GM15510 (cell line): ENCODE data around the gene SLC44A1.

ENCODE experiments used
- POLR2A ChIP-seq: IDR thresholded peaks from 3 replicates; pipeline ENCODE4 v1.6.1; 2011; ENCODE audit warnings: borderline replicate concordance; ENCODE audit not compliant: insufficient read length; ENCODE audit errors: extremely low read depth

Gene SLC44A1

DNA sequence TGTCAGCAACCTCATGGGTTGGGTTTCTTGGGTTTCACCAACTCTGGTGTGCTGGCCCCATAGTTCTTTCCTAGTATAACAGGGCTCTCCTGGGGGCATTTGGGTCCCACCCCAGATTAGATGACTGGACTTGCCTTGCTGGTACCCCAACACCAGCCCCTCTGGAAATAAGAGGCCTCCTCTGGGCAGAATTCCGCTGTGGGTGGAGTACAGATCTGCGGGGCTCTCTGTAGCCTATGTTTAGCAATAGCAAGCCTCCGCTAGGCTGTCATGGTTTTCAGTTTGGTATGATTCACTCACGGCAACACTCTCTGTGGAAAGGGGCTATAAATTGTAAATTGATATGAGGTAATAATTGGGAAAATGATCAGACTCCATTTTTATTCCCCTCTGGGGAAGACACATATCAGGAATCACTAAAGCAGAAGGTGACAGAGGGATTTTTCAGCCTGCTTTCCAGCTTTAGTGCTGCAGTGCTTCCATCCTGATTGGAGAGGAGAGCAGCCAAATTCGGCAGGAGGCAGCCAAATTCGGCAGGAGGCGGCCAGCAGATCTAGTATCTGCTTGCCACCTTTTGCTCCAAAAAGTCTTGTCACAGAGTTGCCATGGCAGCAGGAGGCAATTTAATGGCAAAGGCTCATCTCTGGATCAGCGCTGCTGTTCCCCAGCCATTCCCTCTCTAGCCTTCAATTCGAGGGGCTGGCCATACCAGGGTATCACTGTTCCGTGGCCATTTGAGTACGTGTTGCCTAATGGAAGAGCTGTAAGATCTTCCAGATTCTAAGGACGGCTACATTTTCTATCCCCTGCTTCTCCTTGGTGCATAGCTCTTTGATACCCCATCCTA lies 84.6 kb downstream of the SLC44A1 start:
- TF ChIP-seq POLR2A = no peak

DNA sequence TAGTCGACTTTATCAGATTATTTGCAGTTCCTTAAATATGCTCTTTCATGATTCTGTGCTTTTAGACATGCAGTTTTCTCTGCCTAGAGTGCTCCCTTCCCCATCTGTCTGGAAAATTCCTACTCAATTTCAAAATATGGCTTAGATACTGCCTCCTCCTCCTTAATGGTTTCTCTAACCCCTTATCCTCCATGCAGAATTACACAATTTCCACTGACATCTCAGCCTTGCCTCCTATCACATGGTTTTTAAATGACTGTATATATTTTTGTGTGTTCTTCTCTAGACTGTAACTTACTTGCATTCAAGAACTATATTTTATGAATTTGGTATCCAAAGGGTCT lies 85.2 kb downstream of the SLC44A1 start:
- TF ChIP-seq POLR2A = no peak

DNA sequence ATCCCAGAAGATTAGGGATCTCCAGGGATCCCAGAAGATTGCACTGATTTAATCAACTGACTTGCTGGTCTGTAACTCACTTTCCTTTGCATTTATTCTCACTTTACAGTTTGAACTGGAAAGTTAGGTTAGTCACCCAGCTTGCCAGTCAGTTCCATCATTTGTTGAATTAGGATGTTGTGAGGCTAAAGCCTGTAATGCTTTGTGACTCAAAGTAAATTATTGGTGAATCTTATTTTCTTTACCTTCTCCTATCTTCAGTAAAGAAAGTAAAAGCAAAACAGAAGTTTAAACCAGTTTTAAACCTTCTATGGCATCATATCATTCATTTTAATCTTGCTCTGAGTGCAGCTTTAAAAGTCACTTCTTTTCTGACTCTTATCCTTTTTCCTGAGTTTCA lies 85.8 kb downstream of the SLC44A1 start:
- no peak for TF ChIP-seq POLR2A

DNA sequence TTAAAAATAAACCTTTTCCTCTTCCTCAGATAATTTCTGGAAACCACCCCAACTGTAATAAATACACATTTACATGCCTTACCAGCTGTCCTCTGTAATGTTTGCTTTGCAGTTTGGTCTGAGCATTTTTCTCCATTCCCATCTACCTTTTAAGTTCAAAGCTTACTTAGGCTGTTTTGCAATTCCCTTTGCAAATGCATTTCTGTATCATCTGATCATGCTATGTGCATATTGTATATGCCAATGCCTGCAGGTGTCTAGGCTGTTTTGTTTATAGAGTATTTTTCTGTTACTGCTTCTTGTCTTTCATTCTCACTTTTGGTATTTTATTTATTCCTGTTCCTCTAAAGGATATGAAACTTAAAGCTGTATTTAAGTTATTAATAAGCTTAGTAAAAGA lies 86.3 kb downstream of the SLC44A1 start:
- TF ChIP-seq POLR2A = no peak

DNA sequence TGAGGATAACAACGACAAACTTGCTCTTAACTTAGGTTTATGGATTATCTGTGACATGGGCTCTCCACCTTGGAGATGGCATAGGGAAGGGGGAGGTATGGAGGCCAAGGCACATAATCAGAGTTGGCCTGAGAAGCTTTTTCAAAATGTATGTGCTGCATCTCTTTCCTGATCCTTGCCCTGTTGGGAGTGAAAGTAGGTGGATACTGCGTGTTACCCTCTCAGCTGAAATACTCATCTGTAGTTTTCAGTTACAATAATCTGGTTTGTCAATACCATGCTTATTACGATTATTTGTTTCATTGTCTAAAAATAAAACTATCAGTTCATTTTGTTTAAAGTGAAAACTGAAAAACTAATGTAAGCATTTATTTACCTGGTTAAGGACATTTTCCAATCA lies 86.7 kb downstream of the SLC44A1 start:
- no peak for TF ChIP-seq POLR2A

DNA sequence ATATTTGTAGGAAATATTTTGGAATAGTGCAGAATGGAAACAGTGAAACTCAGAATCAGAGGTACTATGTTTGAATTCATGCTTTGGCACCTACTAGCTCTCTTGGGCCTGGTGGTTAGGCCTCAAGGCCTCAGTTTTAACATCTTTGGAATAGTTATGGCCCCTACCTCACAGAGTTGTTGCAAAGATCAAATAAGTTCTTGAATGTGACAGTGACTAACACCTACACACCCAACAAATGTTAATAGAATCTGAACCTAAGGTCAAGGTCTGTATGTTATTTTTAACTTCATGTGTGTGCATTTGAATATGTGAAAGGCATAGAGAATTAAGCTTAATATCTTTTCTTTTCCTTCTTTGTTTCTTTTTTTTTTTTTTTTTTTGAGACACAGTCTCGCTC lies 87.3 kb downstream of the SLC44A1 start:
- no peak for TF ChIP-seq POLR2A

DNA sequence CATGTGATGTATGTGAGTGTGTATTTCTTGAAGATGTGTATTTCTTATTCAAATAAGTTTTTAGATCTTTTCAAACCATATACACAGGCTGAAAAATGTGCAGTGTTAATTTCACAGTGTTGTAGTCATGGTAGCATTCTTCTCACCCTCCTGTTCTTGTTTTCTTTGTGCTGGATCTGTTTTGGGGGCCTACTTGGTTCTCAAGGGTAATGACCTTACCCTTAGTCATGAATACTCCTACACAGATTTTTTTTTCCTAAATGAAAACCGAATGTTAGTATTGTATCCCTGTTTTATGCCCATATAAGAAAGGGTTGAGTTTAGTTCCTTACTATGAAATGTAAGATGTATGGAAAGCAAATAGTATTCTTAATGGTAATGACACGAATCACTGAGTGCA lies 88.0 kb downstream of the SLC44A1 start:
- no peak for TF ChIP-seq POLR2A

DNA sequence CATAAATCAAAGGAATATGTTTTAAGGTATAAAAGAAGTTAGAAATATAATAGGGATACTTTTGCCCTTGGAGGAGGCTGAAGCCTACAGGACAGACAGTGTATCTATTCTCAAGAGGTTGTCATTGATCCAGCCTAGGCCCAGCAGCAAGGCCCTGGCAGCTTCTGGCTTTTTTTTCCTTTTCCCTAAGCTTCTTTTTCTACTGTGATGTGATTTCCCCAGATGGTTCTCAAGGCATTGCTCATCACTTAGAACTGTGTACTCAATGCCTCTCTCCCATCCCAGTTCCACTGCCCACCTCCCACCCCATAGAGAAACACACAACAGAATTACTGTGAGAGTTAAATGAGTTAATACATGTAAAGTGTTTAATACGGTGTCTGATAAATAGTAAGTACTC lies 88.6 kb downstream of the SLC44A1 start:
- no peak for TF ChIP-seq POLR2A

DNA sequence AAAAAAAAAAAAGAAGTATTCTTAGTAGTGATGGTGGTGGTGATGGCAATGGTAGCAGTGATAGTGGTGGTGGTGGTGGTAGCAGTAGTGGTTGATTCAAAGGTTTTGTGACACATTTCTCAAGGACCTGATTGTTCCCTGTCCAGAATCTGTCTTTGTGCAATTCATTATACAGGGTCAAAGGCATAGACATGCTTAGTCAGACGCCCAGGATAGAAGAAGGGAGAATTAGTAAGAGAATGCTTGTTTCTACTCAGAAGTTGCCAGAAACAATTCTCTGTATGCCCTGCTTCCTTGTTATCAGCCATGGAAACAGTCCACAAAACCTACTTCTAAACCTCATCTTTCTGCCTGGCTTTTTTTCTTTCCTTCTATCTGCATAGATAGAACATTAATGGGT lies 89.4 kb downstream of the SLC44A1 start:
- TF ChIP-seq POLR2A = no peak

DNA sequence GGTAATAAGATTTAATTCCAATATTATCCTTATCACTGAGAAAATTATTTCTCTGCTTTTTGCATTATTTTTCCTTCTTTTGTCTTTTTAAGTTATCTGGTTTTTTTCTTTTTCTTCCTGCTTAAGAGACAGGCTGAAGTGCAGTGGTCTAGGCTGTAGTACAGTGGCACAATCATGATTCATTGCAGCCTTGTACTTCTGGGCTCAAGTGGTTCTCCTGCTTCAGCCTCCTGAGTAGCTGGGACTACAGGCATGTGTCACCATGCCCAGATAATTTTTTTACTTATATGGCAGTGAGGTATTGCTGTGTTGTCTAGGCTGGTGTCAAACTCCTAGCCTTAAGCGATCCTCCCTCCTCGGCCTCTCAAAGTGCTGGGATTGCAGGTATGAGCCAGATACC lies 93.9 kb downstream of the SLC44A1 start:
- TF ChIP-seq POLR2A = no peak

DNA sequence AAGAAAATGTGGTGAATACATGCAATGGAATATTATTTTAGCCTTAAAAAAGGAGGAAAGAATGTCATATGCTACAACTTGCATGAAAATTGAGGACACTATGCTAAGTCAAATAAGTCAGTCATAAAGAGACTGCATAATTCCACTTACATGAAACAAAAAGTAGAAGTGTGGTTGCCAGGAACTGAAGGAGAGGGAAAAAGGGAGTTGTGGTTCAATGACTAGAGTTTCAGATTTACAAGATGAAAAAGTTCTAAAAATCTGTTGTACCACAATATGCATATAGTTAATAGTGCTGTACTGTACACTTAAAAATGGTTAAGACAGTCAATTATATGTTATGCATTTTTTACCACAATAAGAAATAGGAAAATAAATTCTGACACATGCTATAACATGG lies 95.4 kb downstream of the SLC44A1 start:
- TF ChIP-seq POLR2A = no peak

DNA sequence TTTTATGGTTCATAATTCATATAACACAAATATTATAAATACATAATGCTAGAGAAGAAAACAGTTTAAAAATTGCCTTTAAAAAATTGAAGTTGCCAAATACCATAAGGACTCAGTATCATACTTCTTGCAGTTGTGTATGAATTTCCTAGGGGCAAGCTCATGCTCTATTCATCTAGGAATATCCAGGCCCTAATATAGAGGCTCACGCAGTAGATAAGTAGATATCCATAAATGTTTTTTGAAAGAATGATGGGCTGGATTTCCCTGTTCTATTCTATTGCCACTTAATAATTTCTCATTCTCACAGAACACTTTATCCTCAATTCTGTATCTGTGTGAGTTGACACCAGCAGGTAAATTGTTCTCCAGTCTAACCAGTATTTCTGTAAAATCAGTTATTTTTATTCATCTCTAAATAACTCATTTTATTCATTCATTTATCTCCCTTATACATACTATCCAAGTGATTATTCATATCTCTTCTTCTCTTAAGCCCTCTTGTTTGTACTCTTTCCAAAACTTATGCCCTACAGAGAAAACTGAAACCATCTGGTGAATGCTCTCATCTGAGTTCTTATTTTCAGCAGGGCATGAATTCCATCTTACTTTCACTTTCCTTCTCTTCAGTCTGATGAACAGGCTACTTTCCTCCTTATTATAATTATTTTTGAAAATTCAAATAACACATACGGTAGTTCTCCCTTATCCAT lies 97.1 kb downstream of the SLC44A1 start:
- no peak for TF ChIP-seq POLR2A

DNA sequence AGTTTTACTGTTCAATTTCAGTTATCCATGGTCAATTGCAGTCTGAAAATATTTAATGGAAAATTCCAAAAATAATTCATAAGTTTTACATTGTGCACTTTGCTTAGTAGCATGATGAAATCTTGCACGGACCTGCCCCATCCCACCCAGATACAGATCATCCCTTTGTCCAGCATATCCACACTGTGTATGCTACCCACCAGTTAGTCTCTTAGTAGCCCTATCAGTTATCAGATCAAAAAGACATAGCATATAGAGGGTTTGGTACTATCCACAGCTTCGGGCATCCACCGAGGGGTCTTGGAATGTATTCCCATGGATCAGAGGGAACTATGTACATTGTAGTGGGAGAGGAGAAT lies 97.7 kb downstream of the SLC44A1 start:
- TF ChIP-seq POLR2A = no peak

DNA sequence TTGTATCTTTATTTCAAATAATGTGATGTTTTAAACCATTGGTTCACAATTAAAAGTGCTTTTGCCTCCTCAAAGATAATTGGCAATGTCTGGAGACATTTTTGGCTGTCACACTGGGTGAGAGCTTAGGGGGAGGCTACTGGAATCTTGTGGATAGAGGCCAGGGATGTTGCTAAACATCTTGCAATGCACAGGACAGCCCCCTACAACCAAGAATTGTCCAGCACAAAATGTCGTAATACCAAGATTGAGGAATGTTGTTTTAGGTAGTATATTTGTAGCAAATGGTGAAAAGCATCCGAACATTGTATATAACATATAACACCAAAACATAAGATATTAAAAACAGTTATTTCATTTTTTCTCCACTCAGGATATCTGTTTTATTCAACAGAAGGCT lies 99.8 kb downstream of the SLC44A1 start:
- no peak for TF ChIP-seq POLR2A

DNA sequence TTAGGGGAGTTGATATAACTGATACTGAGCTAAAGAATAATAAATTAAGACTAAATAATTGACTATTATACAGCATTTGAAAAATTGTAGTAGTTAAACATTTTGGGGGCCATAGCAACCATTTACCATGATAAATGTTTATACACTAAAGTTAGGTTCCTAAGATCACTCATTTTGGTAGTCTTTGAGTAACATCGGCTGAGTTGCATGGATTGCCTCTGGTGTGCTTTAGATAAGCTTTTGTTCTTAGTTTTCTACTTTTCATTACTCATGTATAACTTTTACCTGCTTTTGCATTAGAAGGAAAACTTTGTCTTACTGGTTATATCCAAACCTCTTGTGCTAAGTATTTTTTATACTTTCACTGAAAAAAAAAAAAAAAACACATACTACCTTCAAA lies 101.2 kb downstream of the SLC44A1 start:
- TF ChIP-seq POLR2A = no peak

DNA sequence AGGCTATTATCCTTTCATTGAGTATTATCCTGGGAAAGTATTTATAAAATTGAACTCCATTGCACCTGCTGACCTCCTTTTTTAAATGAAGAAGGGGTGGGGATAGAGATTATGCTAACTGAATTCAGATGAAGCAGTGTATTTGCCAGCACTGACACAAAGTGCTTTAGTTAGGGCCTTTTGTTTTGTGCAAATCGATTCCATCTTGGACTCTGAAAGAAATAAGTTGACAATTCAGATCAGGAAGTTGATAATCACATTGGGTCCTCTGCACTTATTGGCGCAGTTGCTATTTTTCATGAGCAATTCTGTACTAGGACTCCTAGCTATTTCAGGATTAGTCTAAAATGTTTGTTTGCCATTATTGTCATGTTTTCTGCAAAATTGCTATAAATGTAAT lies 101.8 kb downstream of the SLC44A1 start:
- TF ChIP-seq POLR2A = no peak
